ENCODE results near the gene PINLYP.

The PINLYP gene

DNA sequence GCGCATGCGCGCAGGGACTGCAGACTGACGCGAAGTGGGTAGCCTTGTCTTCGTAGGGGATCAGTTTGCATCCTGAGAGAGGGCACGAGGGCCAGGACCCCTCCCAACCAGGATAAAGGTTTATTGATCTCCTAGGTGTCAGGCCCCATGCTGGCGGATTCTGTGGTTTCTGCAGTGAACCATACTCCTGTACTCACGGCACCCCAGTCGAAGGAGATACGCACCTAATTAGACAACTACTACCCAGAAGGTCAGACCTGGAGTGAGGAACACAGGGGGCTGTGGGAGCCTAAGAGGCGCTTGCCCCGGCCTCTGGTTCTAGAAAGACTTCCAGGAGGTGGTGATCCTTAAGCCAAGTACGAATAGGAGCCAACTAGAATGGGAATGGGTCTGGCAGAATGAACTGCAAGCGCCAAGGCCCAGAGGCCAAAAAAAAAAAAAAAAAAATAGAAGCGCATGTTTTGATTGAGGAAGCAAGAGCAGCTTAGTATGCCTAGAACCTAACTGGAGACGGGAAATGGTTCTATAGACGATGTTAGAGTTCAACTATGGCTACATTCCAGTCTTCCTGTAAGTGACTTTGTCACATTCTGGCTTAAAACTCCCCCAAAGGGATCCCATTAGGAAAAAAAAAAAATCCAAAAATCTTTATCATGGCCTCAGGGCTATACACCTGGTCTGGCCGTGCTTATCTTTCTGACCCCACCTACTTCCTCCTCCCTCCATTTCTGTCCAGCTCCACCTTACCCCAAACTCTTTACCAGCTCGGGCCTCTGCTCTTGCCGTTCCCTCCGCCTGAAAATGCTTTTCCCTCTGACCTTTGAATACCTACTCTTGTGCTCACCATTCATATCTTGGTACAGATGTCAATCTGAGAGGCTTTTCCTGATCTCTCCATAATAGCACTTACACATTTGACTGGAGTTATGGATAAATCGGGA lies 44.7 kb downstream of the PINLYP start:
- 57% methylated on average over 14 of the region's 23 CpGs for WGBS (ENCODE audit: insufficient coverage)
- ChIA-PET POLR2A (no interaction called here), CTCF (interaction anchor here (1.5 kb wide), 1 partner anchor 8 kb away, joined by 4 read pairs; no protein-coding TSS in a partner anchor)
- H3K27ac ChIP-seq (ENCODE audit: insufficient read depth in 1 of 2, low read depth in 1 of 2, low read length in 2 of 2, poor library complexity in 1 of 2, severe bottlenecking in 2 of 2) = peak overlapping the region; percentile 54 to 92
- H3K36me3 ChIP-seq (ENCODE audit: control insufficient read depth in 4 of 4, insufficient read depth in 4 of 4, low read length in 3 of 4) = no peaks in the 10 kb centered on the region
- H3K4me1 ChIP-seq (ENCODE audit: control extremely low read depth in 1 of 4, control insufficient read depth in 4 of 4, insufficient read depth in 4 of 4, low read length in 3 of 4) = peaks cover 2 to 28% (median 24%) of the 10 kb centered on the region in 4 experiments
- peaks cover 0 to 1% (median 0%) of the 10 kb centered on the region in 5 experiments for H3K27me3 ChIP-seq (replicated peaks in 2 of 5; ENCODE audit: control insufficient read depth in 4 of 5, insufficient read depth in 5 of 5, low read length in 4 of 5)
- no peak for DNase-seq
- peak overlapping the region; percentile 65 to 93 (median 82) for H3K4me3 ChIP-seq (ENCODE audit: control insufficient read depth in 1 of 7, extremely low read depth in 1 of 7, insufficient read depth in 4 of 7, low read depth in 2 of 7, low read length in 6 of 7)
- H3K9me3 ChIP-seq (ENCODE audit: control extremely low read depth in 1 of 5, control insufficient read depth in 4 of 5, insufficient read depth in 2 of 5, low read depth in 1 of 5, low read length in 4 of 5) = no peaks in the 10 kb centered on the region

DNA sequence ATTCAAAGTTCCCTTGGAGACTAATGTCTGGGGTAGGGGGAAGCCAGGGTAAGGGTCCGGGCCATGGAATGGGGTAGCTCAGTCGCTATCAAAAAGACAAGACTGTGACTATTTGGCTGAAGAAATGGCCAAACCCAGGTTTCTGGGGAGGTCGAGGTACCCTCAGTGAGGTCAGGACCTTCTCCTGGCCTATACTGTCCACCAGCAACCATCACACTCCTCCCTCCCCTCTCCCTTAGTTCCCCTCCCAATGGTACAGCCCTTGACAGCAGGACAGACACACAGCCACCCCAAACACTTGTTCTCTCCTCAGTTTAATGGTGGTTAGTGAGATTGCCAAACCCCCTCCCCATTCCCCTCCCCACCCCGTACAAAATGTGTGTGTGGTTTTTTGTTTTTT lies 46.5 kb downstream of the PINLYP start:
- Histone ChIP-seq H3K36me3 (ENCODE audit: control insufficient read depth in 4 of 4, insufficient read depth in 4 of 4, low read length in 3 of 4) (no peaks in the 10 kb centered on the region), H3K9me3 (ENCODE audit: control extremely low read depth in 1 of 5, control insufficient read depth in 4 of 5, insufficient read depth in 2 of 5, low read depth in 1 of 5, low read length in 4 of 5) (no peaks in the 10 kb centered on the region), H3K4me1 (ENCODE audit: control extremely low read depth in 1 of 4, control insufficient read depth in 4 of 4, insufficient read depth in 4 of 4, low read length in 3 of 4) (peaks cover 2 to 33% (median 25%) of the 10 kb centered on the region in 4 experiments), H3K27me3 (replicated peaks in 2 of 5; ENCODE audit: control insufficient read depth in 4 of 5, insufficient read depth in 5 of 5, low read length in 4 of 5) (peaks cover 0 to 18% (median 0%) of the 10 kb centered on the region in 5 experiments), H3K4me3 (ENCODE audit: control insufficient read depth in 1 of 7, extremely low read depth in 1 of 7, insufficient read depth in 4 of 7, low read depth in 2 of 7, low read length in 6 of 7) (no peak overlapping the region), H3K27ac (ENCODE audit: insufficient read depth in 1 of 2, low read depth in 1 of 2, low read length in 2 of 2, poor library complexity in 1 of 2, severe bottlenecking in 2 of 2) (no peak overlapping the region)
- ChIA-PET CTCF (interaction anchor here (1.2 kb wide), 1 partner anchor 27 kb away, joined by 4 read pairs; no protein-coding TSS in a partner anchor), POLR2A (no interaction called here)
- DNase-seq = no peak
- WGBS (ENCODE audit: insufficient coverage) = 63% methylated on average over 3 of the region's 4 CpGs

GRCh38 chr19:43622956-43623355 lies 47.4 kb downstream of the PINLYP start:
- no peaks in the 10 kb centered on the region for H3K9me3 ChIP-seq (ENCODE audit: control extremely low read depth in 1 of 5, control insufficient read depth in 4 of 5, insufficient read depth in 2 of 5, low read depth in 1 of 5, low read length in 4 of 5)
- no peak overlapping the region for H3K27ac ChIP-seq (ENCODE audit: insufficient read depth in 1 of 2, low read depth in 1 of 2, low read length in 2 of 2, poor library complexity in 1 of 2, severe bottlenecking in 2 of 2)
- H3K4me1 ChIP-seq (ENCODE audit: control extremely low read depth in 1 of 4, control insufficient read depth in 4 of 4, insufficient read depth in 4 of 4, low read length in 3 of 4) = peaks cover 2 to 33% (median 25%) of the 10 kb centered on the region in 4 experiments
- H3K27me3 ChIP-seq (replicated peaks in 2 of 5; ENCODE audit: control insufficient read depth in 4 of 5, insufficient read depth in 5 of 5, low read length in 4 of 5) = peaks cover 0 to 21% (median 5%) of the 10 kb centered on the region in 5 experiments
- no peaks in the 10 kb centered on the region for H3K36me3 ChIP-seq (ENCODE audit: control insufficient read depth in 4 of 4, insufficient read depth in 4 of 4, low read length in 3 of 4)
- CTCF ChIA-PET = interaction anchor here (1.7 kb wide), 1 partner anchor 9 kb away, joined by 8 read pairs; no protein-coding TSS in a partner anchor
- DNase-seq = no peak
- WGBS (ENCODE audit: insufficient coverage) = no CpG with 5 or more reads among the region's 1 CpG
- H3K4me3 ChIP-seq (ENCODE audit: control insufficient read depth in 1 of 7, extremely low read depth in 1 of 7, insufficient read depth in 4 of 7, low read depth in 2 of 7, low read length in 6 of 7) = no peak overlapping the region
- POLR2A ChIA-PET = no interaction called here

DNA sequence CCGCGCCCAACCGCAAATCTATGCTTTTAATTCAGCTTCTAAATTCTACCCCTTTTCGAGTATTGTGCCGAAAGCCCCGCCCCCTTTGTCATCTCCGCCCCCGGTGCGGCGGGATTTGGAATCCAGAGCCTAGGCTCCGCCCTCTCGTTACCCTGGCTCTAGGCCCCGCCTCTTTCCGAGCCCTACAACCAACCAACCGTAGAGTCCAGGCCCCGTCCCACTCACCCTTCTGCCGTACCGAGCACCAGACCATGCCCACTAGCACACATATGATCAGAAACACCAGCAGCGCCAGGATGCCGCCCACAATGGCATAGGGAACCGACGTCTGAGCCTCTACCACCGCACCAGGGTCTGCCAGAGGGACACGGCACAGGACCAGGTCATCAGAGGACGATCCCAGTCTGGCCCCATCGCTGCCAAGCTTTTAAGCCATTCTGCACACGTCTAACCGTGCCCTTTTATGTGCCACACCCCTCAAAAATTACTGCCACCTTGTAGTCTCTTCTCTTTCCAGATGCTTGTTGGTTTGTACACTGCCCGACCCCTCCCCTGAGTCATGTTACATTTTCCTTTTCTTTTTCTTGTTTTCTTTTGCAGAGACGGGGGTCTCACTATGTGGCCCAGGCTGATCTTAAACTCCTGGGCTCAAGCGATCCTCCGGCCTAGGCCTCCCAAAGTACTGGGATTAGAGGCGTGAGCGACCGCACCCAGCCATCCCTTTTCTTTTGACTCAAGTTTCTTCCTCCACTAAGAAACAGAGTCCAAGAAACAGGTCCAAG lies 48.5 kb downstream of the PINLYP start:
- DNase-seq = peak in 1 of 3 donors; percentile 37
- Histone ChIP-seq H3K27ac (ENCODE audit: insufficient read depth in 1 of 2, low read depth in 1 of 2, low read length in 2 of 2, poor library complexity in 1 of 2, severe bottlenecking in 2 of 2) (no peak overlapping the region), H3K4me3 (ENCODE audit: control insufficient read depth in 1 of 7, extremely low read depth in 1 of 7, insufficient read depth in 4 of 7, low read depth in 2 of 7, low read length in 6 of 7) (no peak overlapping the region), H3K36me3 (ENCODE audit: control insufficient read depth in 4 of 4, insufficient read depth in 4 of 4, low read length in 3 of 4) (no peaks in the 10 kb centered on the region), H3K4me1 (ENCODE audit: control extremely low read depth in 1 of 4, control insufficient read depth in 4 of 4, insufficient read depth in 4 of 4, low read length in 3 of 4) (peaks cover 0 to 23% (median 15%) of the 10 kb centered on the region in 4 experiments), H3K9me3 (ENCODE audit: control extremely low read depth in 1 of 5, control insufficient read depth in 4 of 5, insufficient read depth in 2 of 5, low read depth in 1 of 5, low read length in 4 of 5) (no peaks in the 10 kb centered on the region), H3K27me3 (replicated peaks in 2 of 5; ENCODE audit: control insufficient read depth in 4 of 5, insufficient read depth in 5 of 5, low read length in 4 of 5) (peaks cover 0 to 21% (median 5%) of the 10 kb centered on the region in 5 experiments)
- POLR2A ChIA-PET = no interaction called here
- 94% methylated on average over 35 of the region's 35 CpGs for whole genome bisulfite sequencing (ENCODE audit: insufficient coverage)
- CTCF ChIA-PET = interaction anchor here (0.6 to 3.6 kb wide), 6 partner anchors 10 to 71 kb away, joined by 3 to 24 read pairs (median 4); no protein-coding TSS in a partner anchor

- 10% methylated on average over 13 of the region's 30 CpGs for WGBS (ENCODE audit: insufficient coverage)
- no peaks in the 10 kb centered on the region for H3K36me3 ChIP-seq (ENCODE audit: control insufficient read depth in 4 of 4, insufficient read depth in 4 of 4, low read length in 3 of 4)
- peak overlapping the region in 1 of 7 experiments; percentile 54 for H3K4me3 ChIP-seq (ENCODE audit: control insufficient read depth in 1 of 7, extremely low read depth in 1 of 7, insufficient read depth in 4 of 7, low read depth in 2 of 7, low read length in 6 of 7)
- H3K27ac ChIP-seq (ENCODE audit: insufficient read depth in 1 of 2, low read depth in 1 of 2, low read length in 2 of 2, poor library complexity in 1 of 2, severe bottlenecking in 2 of 2) = no peak overlapping the region
- ChIA-PET POLR2A (no interaction called here), CTCF (interaction anchor here (0.7 to 3.6 kb wide), 4 partner anchors 9 to 69 kb away, joined by 4 to 24 read pairs (median 6); no protein-coding TSS in a partner anchor)
- H3K9me3 ChIP-seq (ENCODE audit: control extremely low read depth in 1 of 5, control insufficient read depth in 4 of 5, insufficient read depth in 2 of 5, low read depth in 1 of 5, low read length in 4 of 5) = no peaks in the 10 kb centered on the region
- peaks cover 0 to 21% (median 5%) of the 10 kb centered on the region in 5 experiments for H3K27me3 ChIP-seq (replicated peaks in 2 of 5; ENCODE audit: control insufficient read depth in 4 of 5, insufficient read depth in 5 of 5, low read length in 4 of 5)
- H3K4me1 ChIP-seq (ENCODE audit: control extremely low read depth in 1 of 4, control insufficient read depth in 4 of 4, insufficient read depth in 4 of 4, low read length in 3 of 4) = peaks cover 0 to 18% (median 10%) of the 10 kb centered on the region in 4 experiments
- peak; percentile 87 to 95 (median 93) for DNase-seq
Observed at GRCh38 chr19:43624933-43625332, 49.3 kb downstream of the PINLYP start.

DNA sequence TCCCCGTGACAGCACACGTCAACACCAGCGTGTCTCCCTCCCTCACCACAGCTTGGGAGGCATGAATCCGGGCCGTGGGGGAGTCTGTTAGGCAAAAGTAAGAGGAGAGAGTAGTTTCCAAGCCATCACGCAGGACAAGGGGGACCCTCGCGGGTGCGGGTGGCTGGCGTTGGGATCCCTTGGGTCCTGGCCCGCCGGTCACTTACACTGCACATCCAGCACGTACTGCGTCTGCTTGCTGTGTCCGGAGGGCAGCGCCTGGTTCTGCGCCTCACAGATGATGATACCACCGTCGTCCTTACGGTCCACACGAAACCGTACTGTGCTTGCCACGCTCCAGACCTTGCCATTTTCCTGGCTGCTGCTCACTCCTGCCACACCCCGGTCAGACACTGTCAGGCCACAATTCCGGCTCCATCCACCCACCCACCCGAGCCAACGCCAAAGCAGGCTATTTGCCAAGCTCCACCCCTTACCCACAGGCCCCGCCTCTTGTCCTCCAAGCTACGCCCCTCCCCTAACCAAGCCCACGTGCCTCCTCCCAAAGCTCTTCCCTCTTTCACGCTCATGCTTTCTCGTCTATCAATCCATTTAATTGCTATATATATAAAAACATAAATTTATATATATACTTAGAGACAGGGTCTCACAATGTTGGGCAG lies 50.4 kb downstream of the PINLYP start:
- WGBS (ENCODE audit: insufficient coverage) = 77% methylated on average over 22 of the region's 32 CpGs
- DNase-seq = peak; percentile 47 to 71 (median 61)

More for the DNA sequence above, 50.4 kb downstream of the PINLYP start:
- H3K4me1 ChIP-seq (ENCODE audit: control extremely low read depth in 1 of 4, control insufficient read depth in 4 of 4, insufficient read depth in 4 of 4, low read length in 3 of 4) = peaks cover 0 to 12% (median 5%) of the 10 kb centered on the region in 4 experiments
- ChIA-PET POLR2A (no interaction called here), CTCF (interaction anchor here (0.9 to 3.6 kb wide), 8 partner anchors 9 to 91 kb away, joined by 3 to 24 read pairs (median 4); no protein-coding TSS in a partner anchor)
- no peak overlapping the region for H3K27ac ChIP-seq (ENCODE audit: insufficient read depth in 1 of 2, low read depth in 1 of 2, low read length in 2 of 2, poor library complexity in 1 of 2, severe bottlenecking in 2 of 2)
- H3K9me3 ChIP-seq (ENCODE audit: control extremely low read depth in 1 of 5, control insufficient read depth in 4 of 5, insufficient read depth in 2 of 5, low read depth in 1 of 5, low read length in 4 of 5) = no peaks in the 10 kb centered on the region
- H3K36me3 ChIP-seq (ENCODE audit: control insufficient read depth in 4 of 4, insufficient read depth in 4 of 4, low read length in 3 of 4) = no peaks in the 10 kb centered on the region
- peaks cover 0 to 21% (median 5%) of the 10 kb centered on the region in 5 experiments for H3K27me3 ChIP-seq (replicated peaks in 2 of 5; ENCODE audit: control insufficient read depth in 4 of 5, insufficient read depth in 5 of 5, low read length in 4 of 5)
- no peak overlapping the region for H3K4me3 ChIP-seq (ENCODE audit: control insufficient read depth in 1 of 7, extremely low read depth in 1 of 7, insufficient read depth in 4 of 7, low read depth in 2 of 7, low read length in 6 of 7)
